B cell (primary cell): ENCODE results near the gene HTRA2. TPM values are rescaled to one million over a fixed set of nuclear protein-coding genes. Genes with fewer than 3 reads are reported as not detected.
"Not testable (repeated sequence)": the region's sequence is repeated elsewhere in the genome, so short reads cannot be mapped to it uniquely, and the experiment has no call there.

ENCODE experiments used
- ATAC-seq: fragments of 200-7000 bp; cut with Tn5 transposase; one replicate; pipeline ENCODE4 v1.10.0; 2021; ENCODE audit warnings: low read depth, mild to moderate bottlenecking, moderate number of reproducible peaks, moderate library complexity
- CTCF ChIA-PET: fragments of 350-600 bp; sonication (Branson Sonifier 250); formaldehyde crosslinking; loops from one replicate; lab custom pipeline; 2021; ENCODE audit warnings: antibody characterized with exemption, inconsistent platforms; lab: Charles Lee
- POLR2A ChIA-PET: fragments of 350-600 bp; sonication (Branson Sonifier 250); formaldehyde crosslinking; loops from one replicate; lab custom pipeline; 2021; ENCODE audit warnings: antibody characterized with exemption; lab: Charles Lee
- DNase-seq: peaks from one replicate; pipeline ENCODE4 v3.0.0; 2013
- H2AFZ ChIP-seq: 2 replicates; pipeline ENCODE4 v1.6.1; 2012; ENCODE audit warnings: mild to moderate bottlenecking, low read depth, low read length; ENCODE audit not compliant: insufficient read depth, poor library complexity, severe bottlenecking
- H3K27ac ChIP-seq, 2 donors: 1 replicate in 1 of 2; 2 replicates in 1 of 2; pipeline ENCODE4 v1.5.1; 2012 to 2013; ENCODE audit warnings: low read length in 2 of 2, mild to moderate bottlenecking in 2 of 2, moderate library complexity in 1 of 2
- H3K27me3 ChIP-seq, 4 experiments: fragments of 200-600 bp in 1 of 4; sonication (generic) in 1 of 4; replicated peaks in 1 of 4; 1 replicate in 2 of 4; 2 replicates in 2 of 4; pipeline versions ENCODE4 v1.6.1 to v1.7.0; 2013 to 2016; ENCODE audit warnings: low read length in 3 of 4, mild to moderate bottlenecking in 2 of 4, mixed read lengths in 1 of 4, moderate library complexity in 1 of 4; ENCODE audit not compliant: insufficient read depth in 4 of 4, control insufficient read depth in 3 of 4; ENCODE audit errors: control extremely low read depth in 1 of 4
- H3K36me3 ChIP-seq, 2 experiments: replicated peaks in 1 of 2; 1 replicate in 1 of 2; 2 replicates in 1 of 2; pipeline versions ENCODE4 v1.6.1 to v1.7.1; 2013; ENCODE audit warnings: low read length in 1 of 2; ENCODE audit not compliant: insufficient read depth in 2 of 2, control insufficient read depth in 1 of 2; ENCODE audit errors: control extremely low read depth in 1 of 2, extremely low read depth in 1 of 2
- H3K4me1 ChIP-seq, 2 donors: fragments of 200-600 bp in 1 of 2; sonication (generic) in 1 of 2; 1 replicate in 1 of 2; 2 replicates in 1 of 2; pipeline versions ENCODE4 v1.5.1 to v1.6.1; 2013 to 2017; ENCODE audit warnings: low read length in 2 of 2; ENCODE audit not compliant: control insufficient read depth in 2 of 2, insufficient read depth in 2 of 2
- H3K4me2 ChIP-seq: replicated peaks from 2 replicates; pipeline ENCODE3; 2012; ENCODE audit warnings: mild to moderate bottlenecking, low read depth, low read length; ENCODE audit not compliant: poor library complexity, severe bottlenecking
- H3K4me3 ChIP-seq, 5 experiments: fragments of 200-600 bp in 1 of 5; sonication (generic) in 1 of 5; 1 replicate in 3 of 5; 2 replicates in 2 of 5; pipeline versions ENCODE4 v1.5.1 to v1.7.0; 2011 to 2016; ENCODE audit warnings: low read length in 4 of 5, mild to moderate bottlenecking in 4 of 5, low read depth in 2 of 5, control low read depth in 1 of 5, moderate library complexity in 1 of 5; ENCODE audit not compliant: insufficient read depth in 1 of 5; ENCODE audit errors: control extremely low read depth in 1 of 5, extremely low read depth in 1 of 5
- H3K79me2 ChIP-seq: fragments of 200-600 bp; sonication (generic); one replicate; pipeline ENCODE4 v1.6.0; 2016; ENCODE audit warnings: low read length; ENCODE audit not compliant: control insufficient read depth, insufficient read depth
- H3K9ac ChIP-seq: fragments of 200-600 bp; sonication (generic); 2 replicates; pipeline ENCODE4 v1.6.1; 2017; ENCODE audit warnings: mild to moderate bottlenecking, low read length, moderate library complexity
- H3K9me3 ChIP-seq, 3 donors: one replicate each; pipeline versions ENCODE4 v1.6.1 to v1.7.1; 2013; ENCODE audit warnings: low read length in 2 of 3; ENCODE audit not compliant: control insufficient read depth in 2 of 3, insufficient read depth in 1 of 3; ENCODE audit errors: control extremely low read depth in 1 of 3
- H4K20me1 ChIP-seq: 2 replicates; pipeline ENCODE4 v1.6.0; 2012; ENCODE audit warnings: mild to moderate bottlenecking, low read length; ENCODE audit not compliant: insufficient read depth, control insufficient read depth, poor library complexity, severe bottlenecking
- H3K27ac Mint-ChIP-seq: one replicate; pipeline ENCODE4 v1.8.0; 2021; ENCODE audit warnings: mixed read lengths
- H3K27me3 Mint-ChIP-seq: one replicate; pipeline ENCODE4 v1.8.0; 2021; ENCODE audit warnings: mixed read lengths
- H3K4me1 Mint-ChIP-seq: one replicate; pipeline ENCODE4 v1.8.0; 2021; ENCODE audit warnings: mixed read lengths
- H3K4me3 Mint-ChIP-seq: one replicate; pipeline ENCODE4 v1.8.0; 2021; ENCODE audit warnings: mixed read lengths
- H3K9me3 Mint-ChIP-seq: one replicate; pipeline ENCODE4 v1.8.0; 2022; ENCODE audit warnings: mixed read lengths; ENCODE audit not compliant: insufficient read depth
- EZH2 ChIP-seq: IDR thresholded peaks from 2 replicates; pipeline ENCODE4 v1.6.1; 2012; ENCODE audit warnings: borderline replicate concordance, low read depth, mild to moderate bottlenecking, moderate library complexity, low read length; ENCODE audit not compliant: insufficient read depth, poor library complexity, severe bottlenecking
- WGBS: methylation state at CpG from one replicate; pipeline ENCODE4 v1.1.5; 2013; ENCODE audit warnings: missing lambda C conversion rate; ENCODE audit not compliant: insufficient coverage; 5-methylcytosine and 5-hydroxymethylcytosine counted together
- intact Hi-C: fragments of 100-400 bp; cut with micrococcal nuclease; formaldehyde crosslinking; loops from one replicate; pipeline ENCODE4 v1.10.0; 2022
- polyA plus RNA-seq: library from polyadenylated mRNA; depleted of rRNA; stranded (reverse); fragments of >200 nt; gene quantifications from 2 replicates; pipeline ENCODE4 v1.2.3, GENCODE V29; 2012
- total RNA-seq, 2 donors: library from RNA; stranded (reverse); fragments of 120-200 nt in 1 of 2; gene quantifications; 1 replicate in 1 of 2; 2 replicates in 1 of 2; pipeline versions ENCODE4 v1.2.3 to v1.2.4, GENCODE V29; 2013 to 2022
- TF ChIP-seq, protein P1 (sequence below): fragments of 200-600 bp; IDR thresholded peaks from one replicate; pipeline ENCODE4 v1.8.0; 2022; ENCODE audit warnings: antibody characterized with exemption, mild to moderate bottlenecking

Gene HTRA2
- total and polyA plus RNA-seq, 2 donors (not counting 1 experiment from before 2014, with no cell fraction given), result 52.8 to 111 TPM

DNA sequence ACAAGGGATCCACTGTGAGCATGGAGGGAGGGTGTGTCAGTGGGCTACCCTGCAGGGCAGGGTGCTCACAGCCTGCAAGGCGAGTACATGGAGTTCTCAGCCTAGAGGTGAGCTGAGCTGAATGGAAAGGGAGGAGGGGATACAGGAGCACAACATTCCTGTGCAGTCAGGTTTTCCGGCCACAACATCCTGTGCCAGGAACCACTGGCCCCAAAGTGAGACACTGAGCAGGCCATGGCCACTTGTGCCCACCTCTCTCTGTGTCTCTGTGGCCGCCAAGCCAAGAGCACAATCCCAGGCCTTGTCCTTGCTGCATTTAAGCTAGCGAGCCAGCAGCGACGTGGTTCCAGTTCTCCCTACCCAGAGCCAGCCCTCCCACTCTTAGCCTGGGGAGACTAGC is 30.9 kb downstream of the HTRA2 start:
- no peak overlapping the region for H3K4me3 Mint-ChIP-seq
- Histone ChIP-seq H3K27me3 (no peaks in the 10 kb centered on the region), H3K36me3 (peaks cover 0 to 15% of the 10 kb centered on the region in 2 experiments), H3K4me2 (no peak overlapping the region), H3K27ac (no peak overlapping the region), H3K4me1 (peaks cover under 1 to 6% of the 10 kb centered on the region in 2 donors), H3K9ac (no peak overlapping the region), H4K20me1 (peaks cover 9% of the 10 kb centered on the region), H2AFZ (no peak overlapping the region), H3K9me3 (no peaks in the 10 kb centered on the region), H3K4me3 (no peak overlapping the region), H3K79me2 (no peaks in the 10 kb centered on the region)
- TF ChIP-seq EZH2, result no peak
- TF ChIP-seq, protein P1, sequence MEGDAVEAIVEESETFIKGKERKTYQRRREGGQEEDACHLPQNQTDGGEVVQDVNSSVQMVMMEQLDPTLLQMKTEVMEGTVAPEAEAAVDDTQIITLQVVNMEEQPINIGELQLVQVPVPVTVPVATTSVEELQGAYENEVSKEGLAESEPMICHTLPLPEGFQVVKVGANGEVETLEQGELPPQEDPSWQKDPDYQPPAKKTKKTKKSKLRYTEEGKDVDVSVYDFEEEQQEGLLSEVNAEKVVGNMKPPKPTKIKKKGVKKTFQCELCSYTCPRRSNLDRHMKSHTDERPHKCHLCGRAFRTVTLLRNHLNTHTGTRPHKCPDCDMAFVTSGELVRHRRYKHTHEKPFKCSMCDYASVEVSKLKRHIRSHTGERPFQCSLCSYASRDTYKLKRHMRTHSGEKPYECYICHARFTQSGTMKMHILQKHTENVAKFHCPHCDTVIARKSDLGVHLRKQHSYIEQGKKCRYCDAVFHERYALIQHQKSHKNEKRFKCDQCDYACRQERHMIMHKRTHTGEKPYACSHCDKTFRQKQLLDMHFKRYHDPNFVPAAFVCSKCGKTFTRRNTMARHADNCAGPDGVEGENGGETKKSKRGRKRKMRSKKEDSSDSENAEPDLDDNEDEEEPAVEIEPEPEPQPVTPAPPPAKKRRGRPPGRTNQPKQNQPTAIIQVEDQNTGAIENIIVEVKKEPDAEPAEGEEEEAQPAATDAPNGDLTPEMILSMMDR, result no peak
- no peaks in the 10 kb centered on the region for H3K27me3 Mint-ChIP-seq
- no peaks in the 10 kb centered on the region for H3K9me3 Mint-ChIP-seq
- POLR2A ChIA-PET, result interaction anchor here (0.7 kb wide), 1 partner anchor 663 kb away, joined by 3 read pairs; no protein-coding TSS in a partner anchor
- 93% methylated on average over 6 of the region's 6 CpGs for WGBS
- DNase-seq, result no peak
- peaks cover 3% of the 10 kb centered on the region for H3K4me1 Mint-ChIP-seq
- intact Hi-C loops, result no loop called here
- no peak overlapping the region for H3K27ac Mint-ChIP-seq
- CTCF ChIA-PET, result no interaction called here
- ATAC-seq, result no peak

DNA sequence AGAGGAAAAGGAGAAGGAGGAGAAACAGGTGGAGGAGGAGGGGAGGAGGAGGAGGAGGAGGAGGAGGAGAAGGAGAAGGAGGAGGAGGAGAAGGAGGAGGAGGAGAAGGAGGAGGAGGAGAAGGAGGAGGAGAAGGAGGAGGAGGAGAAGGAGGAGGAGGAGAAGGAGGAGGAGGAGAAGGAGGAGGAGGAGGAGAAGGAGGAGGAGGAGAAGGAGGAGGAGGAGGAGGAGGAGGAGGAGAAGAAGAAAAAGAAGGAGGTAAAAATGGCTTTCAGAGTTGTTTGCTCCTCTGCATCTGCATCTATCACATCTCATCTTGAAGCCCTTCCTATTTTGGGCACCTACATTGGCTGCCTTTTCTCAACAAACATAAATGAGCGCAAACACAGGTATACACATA is 31.3 kb downstream of the HTRA2 start:
- ATAC-seq, result not testable (repeated sequence)

More for the DNA sequence above, 31.3 kb downstream of the HTRA2 start:
- H3K27ac Mint-ChIP-seq, H3K27me3 ChIP-seq, intact Hi-C loops, H4K20me1 ChIP-seq, H3K4me1 Mint-ChIP-seq, H3K4me2 ChIP-seq, H3K79me2 ChIP-seq, POLR2A ChIA-PET, H3K27ac ChIP-seq, DNase-seq, H2AFZ ChIP-seq, H3K4me3 Mint-ChIP-seq, H3K9ac ChIP-seq, H3K4me1 ChIP-seq, H3K9me3 ChIP-seq, CTCF ChIA-PET, H3K27me3 Mint-ChIP-seq, H3K4me3 ChIP-seq, H3K9me3 Mint-ChIP-seq: not testable (repeated sequence)
- H3K36me3 ChIP-seq, result peaks cover 0 to 15% of the 10 kb centered on the region in 2 experiments
- WGBS, result 100% methylated on average over 1 of the region's 1 CpG
